Nasal cavity respiratory epithelium epithelial cell of viscerocranial mucosa (primary cell): ENCODE results near the gene DCDC2B. TPM values are rescaled to one million over a fixed set of nuclear protein-coding genes. Genes with fewer than 3 reads are reported as not detected.

Source experiments
- total RNA-seq: library from RNA; depleted of rRNA; stranded (reverse); fragments of >200 nt; gene quantifications from 2 replicates; pipeline ENCODE4 v1.2.3, GENCODE V29; 2014

The DCDC2B gene
- total RNA-seq = not detected in 2 replicates

GRCh38 chr1:32208891-32209328 lies at the start of gene DCDC2B:
DCDC2B (plus strand) TSS chr1:32209089; CDS start chr1:32209094, 5 bp downstream.

DNA sequence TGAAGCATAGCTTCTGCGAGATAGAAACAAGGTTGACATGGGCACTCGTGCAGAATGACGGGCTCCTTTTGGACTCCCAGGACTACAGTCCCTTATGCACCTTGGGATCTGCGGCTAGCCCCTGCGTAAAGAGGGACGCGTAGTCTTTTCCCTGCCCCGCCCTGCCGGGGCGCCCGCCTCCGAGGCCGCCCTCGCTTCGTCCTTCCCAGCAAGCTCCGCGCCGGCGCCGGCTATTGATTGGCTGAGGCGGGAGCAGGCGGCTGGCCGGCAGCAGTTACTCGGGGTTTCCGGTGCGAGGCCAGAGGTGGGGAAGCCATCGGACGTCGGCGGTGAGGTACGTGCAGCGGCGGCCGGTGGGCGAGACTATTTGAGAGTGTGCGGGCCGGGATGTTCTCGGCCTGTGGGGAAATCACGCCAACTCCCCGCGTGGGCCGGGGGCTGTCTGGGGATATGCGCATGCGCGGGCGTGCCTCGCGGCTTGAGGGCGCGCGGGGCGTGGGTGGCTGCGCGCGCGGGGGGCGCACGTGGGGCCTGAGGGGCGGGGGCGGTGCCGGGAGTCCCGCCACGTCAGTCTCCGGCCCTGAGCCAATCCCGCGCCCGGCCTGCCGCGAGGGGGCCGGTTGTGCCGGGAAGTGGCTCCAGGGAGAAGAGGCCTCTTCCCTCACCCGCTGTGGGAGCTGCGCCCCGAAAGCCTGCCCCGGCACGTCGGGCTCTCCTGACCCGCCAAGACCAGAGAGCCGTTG lies 29.3 kb upstream of the DCDC2B start, which contains the start of gene TXLNA:
TXLNA (plus strand) TSS at position 233 of the 743 bp plus-strand sequence. CDS start 671 bp downstream, outside the sequence.

DNA sequence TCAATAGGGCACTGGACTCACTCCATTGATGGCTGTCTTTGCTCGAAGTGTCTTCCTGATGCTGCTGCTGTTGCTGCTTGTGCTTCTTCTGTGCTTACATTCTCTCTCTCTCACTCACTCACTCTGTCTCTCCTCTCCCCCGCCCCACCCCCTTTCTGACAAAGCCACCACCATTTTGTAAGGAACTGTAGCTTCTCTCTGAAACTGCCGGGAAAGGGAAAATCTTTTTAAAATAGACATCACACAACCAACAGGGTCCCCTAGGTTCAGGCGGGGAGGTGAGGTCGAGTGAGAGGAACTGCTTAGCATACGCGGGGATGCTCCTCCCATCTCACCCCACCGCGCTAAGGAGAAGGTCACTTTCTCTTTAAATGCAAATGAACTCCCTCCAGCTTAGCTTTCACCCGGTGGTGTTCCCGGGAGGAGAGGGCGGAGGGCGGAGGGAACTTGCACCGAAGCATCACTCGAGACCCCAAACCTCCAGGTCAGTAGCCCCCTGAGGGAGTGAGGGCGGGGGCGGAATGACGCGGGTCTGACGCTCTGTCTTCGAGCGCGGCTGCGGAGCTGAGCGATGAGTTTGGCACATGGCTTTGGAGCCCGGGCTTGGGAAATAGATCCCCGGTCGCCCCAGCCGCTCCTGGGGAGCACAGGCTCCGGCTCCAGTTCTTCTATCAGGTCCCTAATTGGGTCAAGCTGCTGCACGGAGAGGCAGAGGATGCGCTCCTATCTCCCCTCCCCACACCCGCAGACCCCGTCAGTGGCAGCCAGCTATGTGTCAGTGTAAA lies 8.5 kb upstream of the DCDC2B start, which contains the start of gene CCDC28B:
CCDC28B (plus strand) TSS at position 370 of the 785 bp plus-strand sequence. CDS start 1,341 bp downstream, outside the sequence.

DNA sequence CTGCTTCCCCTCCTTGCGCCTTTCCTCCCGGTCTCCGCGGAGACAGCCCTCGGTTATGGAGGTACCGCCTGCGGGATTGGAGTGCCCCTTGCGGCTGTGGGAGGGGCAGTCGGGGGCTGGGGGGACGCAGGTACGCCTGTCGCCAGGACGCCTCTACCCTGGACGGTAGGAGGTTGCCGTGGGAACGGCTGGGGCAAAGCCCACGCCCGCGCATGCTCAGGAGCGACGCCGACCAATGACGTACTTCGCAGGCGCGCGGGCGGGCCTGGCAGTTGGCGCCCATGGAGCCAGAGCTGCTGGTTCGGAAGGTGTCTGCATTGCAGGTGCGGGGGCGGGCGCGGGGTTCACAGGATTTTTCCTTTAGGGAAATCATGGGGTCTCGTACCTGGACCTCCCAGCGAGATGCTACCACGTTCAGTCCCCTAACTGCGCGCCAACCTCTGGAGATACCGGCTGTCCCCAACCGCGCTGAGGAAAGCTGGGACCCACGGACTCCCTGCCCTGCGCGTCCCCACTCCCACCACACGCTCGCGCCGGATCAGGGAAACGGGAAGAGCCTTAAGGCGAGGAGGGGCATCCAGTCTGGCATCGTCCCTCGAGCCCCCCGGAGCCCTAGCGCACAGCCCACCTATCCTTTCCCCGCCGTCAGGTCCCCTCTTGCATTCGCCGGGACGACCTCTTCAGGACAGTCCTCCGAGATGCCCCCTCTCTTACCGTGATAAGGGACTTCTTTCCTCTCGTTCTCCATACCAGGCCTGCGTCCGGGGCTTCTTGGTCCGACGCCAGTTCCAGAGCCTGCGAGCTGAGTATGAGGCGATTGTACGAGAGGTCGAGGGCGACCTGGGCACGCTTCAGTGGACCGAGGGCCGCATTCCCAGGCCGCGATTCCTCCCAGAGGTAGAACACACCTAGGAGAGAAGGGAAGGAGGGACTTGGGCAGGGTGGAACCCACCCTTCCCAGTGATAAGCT lies 3.2 kb upstream of the DCDC2B start, which contains the start of gene IQCC:
IQCC (plus strand) TSS at position 271 of the 970 bp plus-strand sequence; CDS start at position 282, 11 bp downstream.

GRCh38 chr1:32221980-32222755 lies 13.3 kb downstream of the DCDC2B start, which contains the start of the genes EIF3I and TMEM234:
EIF3I (plus strand) TSS chr1:32222407; CDS start chr1:32222442, 35 bp downstream.
TMEM234 (minus strand) TSS chr1:32222353; CDS start chr1:32222322, 31 bp downstream.

DNA sequence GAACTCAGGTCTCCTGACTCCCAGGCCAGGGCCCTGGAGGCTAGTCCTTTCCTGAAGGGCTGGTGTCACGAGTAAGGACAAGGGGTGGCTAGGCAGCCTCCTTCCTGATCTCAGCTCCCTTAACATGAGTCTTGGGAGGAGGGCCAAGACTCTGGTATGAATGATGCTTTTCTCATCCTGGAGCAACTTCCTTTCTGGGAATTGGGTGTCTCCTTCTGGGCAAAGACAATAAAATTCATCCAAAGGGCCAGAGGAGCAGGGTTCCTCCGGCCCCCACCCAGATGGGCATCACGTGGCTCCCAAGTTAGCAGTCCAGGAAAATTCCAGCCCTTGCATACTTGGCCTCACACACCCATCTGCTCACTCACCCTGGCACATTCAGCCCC lies 38.0 kb downstream of the DCDC2B start, which contains the start of gene FAM167B:
FAM167B (plus strand) TSS at position 335 of the 386 bp plus-strand sequence. CDS start 200 bp downstream, outside the sequence.

DNA sequence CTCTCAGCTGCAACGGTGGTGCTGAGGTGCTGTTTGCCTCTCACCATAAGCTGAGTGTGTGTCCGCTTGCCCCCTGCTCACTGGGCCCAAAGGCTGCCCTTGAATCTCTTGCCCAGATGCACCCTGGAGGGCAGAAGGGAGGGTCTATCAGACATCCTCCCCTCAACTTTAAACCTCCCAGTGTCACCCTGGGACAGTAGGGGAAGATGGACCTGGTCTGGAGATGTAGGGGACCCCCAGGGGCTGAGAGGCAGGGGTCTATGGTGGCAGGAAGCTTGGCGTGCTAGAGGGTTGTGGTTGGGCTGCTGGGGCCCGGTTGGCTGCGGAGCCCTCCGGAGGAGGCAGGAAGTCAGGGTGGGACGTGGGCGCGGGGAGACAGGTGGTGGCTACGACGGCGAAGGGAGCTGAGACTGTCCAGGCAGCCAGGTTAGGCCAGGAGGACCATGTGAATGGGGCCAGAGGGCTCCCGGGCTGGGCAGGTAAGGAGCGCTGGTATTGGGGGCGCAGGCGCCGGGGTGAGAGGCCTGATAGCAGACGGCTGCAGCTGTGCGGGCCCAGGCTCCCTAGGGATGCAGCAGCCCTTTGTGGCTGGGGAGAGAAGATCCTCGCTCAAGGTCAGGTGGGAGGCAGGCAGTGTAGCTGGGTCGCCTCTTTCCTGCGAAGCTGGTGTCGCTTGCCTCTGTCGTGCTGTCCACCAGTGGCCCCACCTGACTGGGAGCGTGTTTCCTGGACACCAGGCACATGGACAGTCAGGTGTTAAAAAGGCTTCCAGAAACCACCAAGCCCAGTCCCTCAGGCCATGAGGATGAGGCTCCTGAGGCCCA lies 42.2 kb downstream of the DCDC2B start, which contains the start of gene LCK:
LCK (plus strand) TSS at position 373 of the 824 bp plus-strand sequence. CDS start 23,065 bp downstream, outside the sequence.

Other genes starting within 250 kb of the DCDC2B start
- 36.6 and 62.8 TPM in 2 replicates for gene KHDRBS1, start 195.2 kb upstream of the DCDC2B start, total RNA-seq
- 2.4 and 4.5 TPM in 2 replicates for gene TMEM39B, start 136.2 kb upstream of the DCDC2B start, total RNA-seq
- gene KPNA6, start 101.0 kb upstream of the DCDC2B start, total RNA-seq = 38.3 and 57.2 TPM in 2 replicates
- gene TXLNA, start 29.4 kb upstream of the DCDC2B start, total RNA-seq = 61.2 and 74.8 TPM in 2 replicates
- 2.7 and 3.5 TPM in 2 replicates for gene CCDC28B, start 8.5 kb upstream of the DCDC2B start, total RNA-seq
- 1.9 and 3.1 TPM in 2 replicates for gene IQCC, start 3.4 kb upstream of the DCDC2B start, total RNA-seq
- gene TMEM234, start 13.3 kb downstream of the DCDC2B start, total RNA-seq = 10.9 and 11.2 TPM in 2 replicates
- 235 and 510 TPM in 2 replicates for gene EIF3I, start 13.3 kb downstream of the DCDC2B start, total RNA-seq
- gene FAM167B, start 38.1 kb downstream of the DCDC2B start, total RNA-seq = 0.34 TPM in 1 of 2 replicates, not detected in the other
- under 0.01 TPM in 1 of 2 replicates, not detected in the other for gene LCK, start 42.2 kb downstream of the DCDC2B start, total RNA-seq
- 64.3 and 91.8 TPM in 2 replicates for gene HDAC1, start 83.0 kb downstream of the DCDC2B start, total RNA-seq
- gene MARCKSL1, start 127.1 kb downstream of the DCDC2B start, total RNA-seq = 4.4 and 17.9 TPM in 2 replicates
- gene FAM229A, start 153.4 kb downstream of the DCDC2B start, total RNA-seq = 0.34 and 0.71 TPM in 2 replicates
- gene TSSK3, start 153.4 kb downstream of the DCDC2B start, total RNA-seq = 0.28 and 0.34 TPM in 2 replicates
- gene BSDC1, start 185.4 kb downstream of the DCDC2B start, total RNA-seq = 42.4 and 47.7 TPM in 2 replicates